HG02885 (cell line): Measurements from ENCODE around the gene GPR82.
"Not testable (repeated sequence)": the region's sequence is repeated elsewhere in the genome, so short reads cannot be mapped to it uniquely, and the experiment has no call there.

ENCODE experiments used
- ATAC-seq: cut with Tn5 transposase; IDR thresholded peaks from one replicate; pipeline ENCODE4 v1.9.1; 2021; ENCODE audit warnings: mild to moderate bottlenecking; ENCODE audit not compliant: unreplicated experiment, poor library complexity

GPR82 gene

DNA sequence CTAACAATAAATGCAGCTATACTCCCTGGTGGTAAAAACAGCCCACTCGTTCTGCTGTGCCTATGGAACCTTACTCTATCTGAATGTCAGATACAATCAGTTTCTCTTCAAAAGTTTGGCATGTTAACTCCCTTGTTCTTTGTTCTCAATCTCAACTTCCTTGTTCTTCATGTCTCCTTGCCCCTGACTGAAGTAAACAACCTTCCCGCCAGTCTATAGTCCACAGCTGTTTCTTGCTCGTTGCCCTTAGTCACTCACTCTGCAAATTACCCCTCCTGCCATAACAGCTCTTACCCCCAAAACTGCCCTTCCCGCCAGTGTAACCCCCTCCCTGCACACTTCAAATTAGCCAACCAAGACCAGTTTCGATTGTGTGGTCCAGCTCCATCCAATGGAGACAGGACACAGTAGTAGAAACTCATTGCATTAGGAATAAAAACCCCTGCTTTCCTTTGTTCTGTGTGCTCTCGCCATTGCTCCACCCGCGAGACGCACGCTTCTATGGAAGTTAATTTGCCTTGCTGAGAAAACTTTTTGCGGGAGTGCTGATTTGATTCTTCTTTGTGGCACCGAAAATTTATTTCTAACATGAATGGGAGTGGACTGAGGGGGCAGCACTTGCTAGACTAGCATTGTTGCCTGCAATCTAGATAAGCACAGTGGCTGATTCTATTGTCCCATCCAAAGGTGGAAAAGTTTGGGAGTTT is 7.1 kb upstream of the GPR82 start:
- no peak for ATAC-seq

DNA sequence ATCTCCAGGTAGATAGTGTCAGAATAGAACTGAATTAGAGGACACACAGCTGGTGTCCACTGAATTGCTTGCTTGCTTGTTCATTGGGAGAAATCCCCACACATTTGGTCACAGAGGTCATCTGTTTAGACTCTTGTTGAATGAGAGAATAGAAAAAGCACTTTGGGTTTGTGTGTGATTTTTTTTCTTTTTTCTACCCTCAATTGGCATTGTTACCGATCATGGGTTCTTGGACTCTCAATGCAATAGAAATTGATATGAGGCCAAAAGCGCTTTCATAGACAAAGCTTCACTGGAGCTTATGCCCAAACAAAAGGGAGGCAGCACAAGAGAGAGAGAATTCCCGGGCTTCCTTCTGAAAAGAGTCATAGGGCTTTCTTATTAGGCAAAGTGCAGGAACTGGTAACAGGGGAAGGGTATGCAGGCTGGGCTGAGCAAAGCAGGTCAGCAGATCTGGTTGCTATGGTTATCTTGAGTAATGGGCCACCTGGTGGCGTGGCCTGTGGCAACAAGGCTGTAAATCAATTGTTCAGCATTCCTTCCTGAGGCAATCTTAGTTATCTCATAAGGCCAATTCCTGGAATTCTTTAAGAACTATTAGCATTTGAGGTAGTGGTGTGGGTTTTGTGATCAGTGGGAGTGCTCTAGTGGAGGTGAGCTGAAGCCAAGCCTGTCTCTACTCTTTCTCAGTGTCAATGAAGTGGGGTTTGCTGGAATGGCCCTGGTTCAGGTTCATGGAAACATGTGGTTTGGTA is 5.3 kb upstream of the GPR82 start:
- no peak for ATAC-seq

DNA sequence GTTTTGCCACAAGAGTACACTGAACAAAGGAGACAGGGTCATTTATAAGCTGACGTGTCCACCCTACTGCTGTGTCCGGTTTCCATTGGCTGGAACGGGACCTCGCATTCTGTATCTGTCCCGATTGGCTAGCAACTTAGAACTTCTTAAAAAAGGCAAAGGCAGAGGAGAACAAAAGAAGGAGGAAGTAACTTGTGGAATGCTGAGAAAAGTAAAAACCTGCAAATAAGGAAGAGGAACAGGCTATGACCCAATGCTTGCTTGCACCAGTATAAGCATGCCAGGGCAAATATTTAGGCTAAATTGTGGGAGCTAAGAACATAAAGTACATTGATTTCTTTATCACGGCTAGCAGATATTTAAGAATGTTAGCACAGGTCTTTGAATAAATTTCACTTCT is 4.4 kb upstream of the GPR82 start:
- ATAC-seq = not testable (repeated sequence)

DNA sequence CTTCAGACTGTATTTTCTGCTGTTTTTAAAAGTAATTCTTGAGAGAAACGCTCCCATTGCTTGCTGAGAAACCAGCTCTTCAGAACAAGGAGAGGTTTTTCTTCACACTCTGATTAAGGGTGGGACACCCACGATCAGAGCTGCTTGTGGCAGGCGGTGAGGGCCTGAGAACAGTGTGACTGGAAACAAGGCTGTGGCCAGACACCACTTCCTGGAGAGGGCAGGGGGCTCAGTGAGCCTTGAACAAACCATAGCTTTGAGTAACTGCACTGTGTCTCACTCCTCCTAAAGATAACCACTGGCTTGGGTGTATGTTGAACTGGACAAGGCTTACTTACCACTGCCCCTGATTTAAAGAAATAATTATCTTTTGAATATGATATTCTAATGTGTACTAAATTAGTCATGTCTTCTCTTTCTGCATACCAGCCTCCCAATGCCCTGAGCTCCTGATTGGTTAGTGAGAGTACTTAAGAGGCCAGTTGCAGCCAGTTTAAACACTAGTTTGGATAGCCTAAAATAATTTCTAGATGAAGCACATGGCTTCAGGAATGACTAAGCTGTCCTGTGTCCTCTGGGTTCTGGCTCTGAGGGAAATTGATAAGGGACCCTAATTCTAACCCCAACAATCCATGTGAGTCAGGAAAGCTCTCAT is 3.7 kb upstream of the GPR82 start:
- peak; percentile 90 for ATAC-seq

DNA sequence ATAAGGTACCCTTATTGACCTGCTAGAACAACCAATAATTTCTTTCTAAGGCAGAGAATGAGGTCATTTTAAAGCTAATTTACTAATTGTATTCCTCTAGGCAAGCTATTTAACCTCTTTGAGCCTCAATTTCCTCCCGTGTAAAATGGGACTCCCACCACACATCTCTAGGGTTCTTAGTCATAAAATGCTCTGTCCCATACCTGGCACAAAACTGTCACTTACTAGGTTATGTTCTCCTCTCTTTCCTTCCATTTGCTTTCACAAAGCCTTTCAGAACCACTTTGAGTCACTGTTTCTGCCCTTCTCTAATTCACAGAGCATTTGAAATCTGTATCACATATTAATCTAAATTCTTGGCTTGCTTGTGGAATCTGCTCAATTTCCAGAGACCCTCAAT is 2.4 kb upstream of the GPR82 start:
- ATAC-seq = peak; percentile 34

DNA sequence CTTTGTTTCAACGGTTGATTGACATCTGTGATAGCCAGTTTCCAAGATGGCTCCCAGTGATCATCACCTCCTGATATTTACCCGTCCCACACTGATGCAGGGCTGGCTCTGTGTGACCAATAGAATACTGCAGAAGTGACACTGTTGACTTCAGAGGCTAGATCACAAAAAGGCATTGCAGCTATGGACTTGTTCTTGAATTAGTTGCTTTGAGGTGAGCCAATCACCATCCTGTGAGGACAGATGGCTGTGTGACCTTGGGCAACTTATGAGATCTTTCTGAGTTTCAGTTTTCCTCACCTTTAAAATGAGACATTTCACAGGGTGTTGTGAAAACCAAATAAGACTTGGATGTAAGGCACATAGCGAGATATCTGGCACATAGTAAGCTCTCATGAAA is 1.8 kb upstream of the GPR82 start:
- ATAC-seq = no peak

DNA sequence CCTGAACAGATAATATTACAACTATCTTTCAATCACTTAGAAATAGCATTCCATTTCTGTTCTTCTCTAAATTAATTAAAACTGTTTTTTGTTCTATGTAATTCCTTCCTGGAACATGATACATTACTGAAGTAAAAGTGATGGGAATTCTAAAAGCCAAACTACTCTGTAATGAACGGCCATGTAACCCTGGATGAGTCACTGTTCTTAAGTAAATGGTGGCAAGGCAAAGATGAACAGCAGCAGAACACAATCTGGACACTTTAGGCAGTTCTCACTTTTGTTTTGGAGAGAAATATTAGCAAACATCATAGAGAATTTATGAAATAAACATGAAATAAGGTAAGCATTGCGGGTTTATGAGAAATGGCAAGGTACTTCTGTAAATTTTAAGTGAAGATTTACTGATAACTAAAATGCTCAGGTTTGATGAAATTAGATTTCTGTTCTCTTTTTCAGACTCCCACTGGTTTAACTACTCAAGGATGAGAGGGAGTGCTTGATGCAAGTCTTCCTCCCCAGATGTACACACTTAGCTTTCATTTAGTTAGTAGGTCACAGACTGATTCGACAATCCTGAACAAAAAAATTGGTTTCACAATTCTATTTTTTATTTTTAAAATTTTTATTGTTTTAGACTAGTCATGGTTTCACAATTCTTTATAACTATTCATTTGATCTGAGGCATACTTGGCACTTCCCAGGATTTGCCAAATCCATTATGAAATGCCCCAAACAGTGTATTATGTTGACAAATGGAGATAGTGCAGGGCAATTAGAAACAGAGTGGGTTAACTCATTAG is 964 bp upstream of the GPR82 start:
- ATAC-seq = no peak

DNA sequence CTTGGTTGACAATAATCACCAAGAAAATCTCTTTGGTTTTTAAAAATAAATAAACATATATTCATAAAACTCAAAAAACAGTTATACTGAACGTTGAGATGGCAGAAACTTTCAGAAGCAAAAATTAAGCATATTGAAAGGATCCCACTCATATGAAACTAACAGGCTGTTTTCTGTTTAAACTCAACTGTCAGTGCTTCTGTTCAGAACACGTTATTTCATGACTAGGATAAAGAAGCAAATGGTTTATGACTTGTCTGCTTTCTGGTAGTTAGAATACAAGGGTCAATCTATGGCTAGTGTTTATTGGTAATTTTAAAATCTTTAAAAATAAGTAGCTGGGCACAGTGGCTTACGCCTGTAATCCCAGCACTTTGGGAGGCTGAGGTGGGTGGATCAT is 4.1 kb downstream of the GPR82 start:
- no peak for ATAC-seq

DNA sequence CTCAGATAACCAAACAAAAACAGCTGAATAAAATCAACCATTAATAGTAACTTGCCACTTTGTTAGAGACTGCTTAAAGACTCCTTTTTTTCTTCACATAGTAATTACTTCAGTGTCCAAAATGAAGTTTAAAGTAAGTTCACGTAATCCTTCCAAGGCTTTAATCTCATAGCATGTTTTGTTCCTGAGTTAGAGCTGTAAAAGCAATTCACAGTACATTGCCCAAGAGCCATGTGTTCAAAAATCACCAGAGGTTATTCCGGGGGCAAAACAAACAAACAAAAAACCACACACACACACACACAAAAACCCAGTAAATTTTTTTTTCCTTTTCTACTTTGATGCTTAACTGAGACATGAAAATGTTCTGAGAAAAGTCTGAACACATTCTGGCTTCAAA is 6.1 kb downstream of the GPR82 start:
- no peak for ATAC-seq

DNA sequence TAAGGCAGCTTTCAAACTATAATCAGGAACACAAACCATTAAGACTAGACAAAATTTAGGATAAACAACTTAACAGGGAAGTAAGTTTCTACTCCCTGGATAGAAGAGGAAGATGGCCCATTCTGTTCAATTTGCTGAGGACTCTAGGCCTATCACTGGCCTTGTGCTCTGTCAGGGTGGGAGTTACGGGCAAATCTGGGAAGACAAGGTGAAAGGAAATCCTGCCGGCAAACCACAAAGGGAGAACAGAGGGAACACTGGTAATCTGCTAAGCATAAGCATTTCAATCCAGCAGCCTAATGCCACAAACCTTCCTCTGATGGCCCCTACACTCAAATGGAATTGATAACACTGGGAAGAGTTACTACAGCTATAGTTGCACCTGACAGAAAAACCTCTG is 8.3 kb downstream of the GPR82 start:
- ATAC-seq = no peak

DNA sequence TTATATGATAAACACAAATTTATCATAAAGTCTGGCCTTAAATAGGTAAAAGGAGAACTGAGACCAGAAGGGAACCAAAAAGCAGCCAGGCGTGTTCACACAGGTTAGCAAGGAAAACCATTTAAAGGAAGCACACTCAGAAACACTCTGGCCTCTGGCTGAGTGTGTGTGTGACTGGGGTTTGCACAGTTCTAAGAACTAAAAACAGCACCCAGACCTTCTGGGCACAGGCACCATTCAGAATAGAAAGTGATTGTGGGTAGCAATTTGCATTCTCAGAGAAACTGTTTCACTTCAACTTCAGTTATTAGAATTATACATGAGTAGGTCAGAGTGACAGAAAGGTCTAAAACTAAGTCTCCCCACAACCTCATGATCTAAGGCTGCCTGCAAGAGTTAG is 10.0 kb downstream of the GPR82 start:
- ATAC-seq = peak; percentile 98

DNA sequence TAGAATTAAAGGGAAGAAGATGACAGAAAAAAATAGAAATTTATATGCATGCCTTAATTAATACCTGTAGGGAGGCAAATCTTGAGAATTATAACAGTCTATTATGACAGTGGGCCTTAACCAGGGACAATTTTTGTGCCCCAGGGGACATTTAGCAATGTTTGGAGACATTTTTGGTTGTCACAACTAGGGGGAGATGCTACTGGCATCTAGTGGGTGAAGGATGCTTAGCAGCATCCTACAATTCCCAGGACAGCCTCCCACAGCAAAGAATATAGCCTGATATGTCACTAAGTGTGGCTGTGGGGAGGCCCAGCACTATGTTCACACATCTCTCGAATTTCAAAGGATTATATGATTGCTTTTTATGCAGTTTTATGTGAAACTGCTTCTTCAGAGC is 10.5 kb downstream of the GPR82 start:
- ATAC-seq = peak; percentile 32

DNA sequence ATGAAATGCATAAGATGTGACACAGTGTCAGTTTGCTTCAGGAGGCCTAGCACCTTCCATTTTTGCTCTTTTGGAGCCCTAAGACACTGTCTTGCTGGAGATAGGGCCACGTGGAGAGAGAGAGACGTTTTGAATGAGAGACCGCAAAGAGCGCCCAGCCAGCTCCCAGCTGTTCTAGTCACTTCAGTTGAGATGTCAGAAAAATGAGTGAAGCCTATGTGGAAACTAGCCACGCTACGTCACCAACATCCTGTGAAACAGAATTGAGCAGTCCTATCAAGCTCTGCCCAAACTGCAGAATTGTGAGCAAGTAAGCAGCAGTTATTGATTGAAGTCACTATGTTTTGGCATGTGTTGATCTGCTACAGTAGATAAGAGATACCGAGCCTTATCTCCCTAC is 13.1 kb downstream of the GPR82 start:
- no peak for ATAC-seq

DNA sequence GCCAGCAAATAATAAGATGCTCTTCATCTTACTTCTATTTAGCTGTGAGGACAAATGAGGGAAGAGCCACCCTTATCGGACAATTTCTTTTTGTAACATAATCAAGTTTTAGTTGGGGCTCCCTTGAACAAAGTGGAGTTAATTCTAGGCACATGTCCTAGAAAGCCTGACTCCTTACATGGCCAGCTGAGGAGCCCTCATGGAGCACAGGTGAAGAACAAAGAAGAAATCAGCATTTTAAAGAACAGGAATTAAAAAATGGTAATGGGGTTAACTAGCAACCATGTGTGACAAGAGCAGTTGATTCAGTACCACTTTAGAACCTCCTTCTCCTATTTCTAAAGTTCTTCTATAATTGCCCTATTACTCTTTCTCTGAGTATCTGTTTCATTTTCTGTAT is 15.9 kb downstream of the GPR82 start:
- no peak for ATAC-seq

DNA sequence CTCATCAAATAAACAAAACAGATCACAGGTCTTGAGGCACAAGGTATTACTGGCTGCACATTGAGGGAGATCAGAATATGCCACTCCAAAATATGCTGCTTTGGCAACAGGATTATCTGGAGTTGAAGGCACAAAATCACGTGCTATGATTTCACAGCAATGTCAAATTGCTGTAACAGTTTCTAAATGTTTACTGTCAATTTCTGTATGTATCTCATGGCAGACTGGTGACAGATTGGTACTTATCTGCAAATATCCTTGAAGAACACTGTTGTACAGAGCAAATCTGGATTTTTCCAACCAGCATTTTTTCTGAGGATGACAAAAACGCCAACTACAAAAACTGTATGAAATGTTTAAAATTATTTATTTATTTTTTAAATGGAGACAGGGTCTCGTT is 26.7 kb downstream of the GPR82 start:
- no peak for ATAC-seq

DNA sequence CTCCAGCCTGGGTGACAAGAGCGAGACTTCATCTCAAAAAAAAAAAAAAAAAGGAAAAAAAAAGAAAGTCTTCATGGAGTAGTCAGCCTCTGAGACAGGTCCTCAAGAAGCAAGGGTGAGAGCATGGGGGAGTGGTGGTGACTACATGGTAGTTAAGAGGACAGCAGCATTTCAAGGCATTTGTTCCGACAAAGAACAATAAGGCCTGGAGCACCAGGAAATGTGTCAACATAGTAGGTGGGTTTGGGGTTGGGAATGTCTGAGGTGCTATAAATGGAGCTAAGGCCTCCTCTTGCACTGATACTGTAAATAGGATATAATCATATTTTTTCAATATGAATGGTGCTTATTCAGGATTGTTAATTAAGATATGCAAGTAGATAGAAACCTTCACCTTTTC is 34.4 kb downstream of the GPR82 start:
- ATAC-seq = no peak

DNA sequence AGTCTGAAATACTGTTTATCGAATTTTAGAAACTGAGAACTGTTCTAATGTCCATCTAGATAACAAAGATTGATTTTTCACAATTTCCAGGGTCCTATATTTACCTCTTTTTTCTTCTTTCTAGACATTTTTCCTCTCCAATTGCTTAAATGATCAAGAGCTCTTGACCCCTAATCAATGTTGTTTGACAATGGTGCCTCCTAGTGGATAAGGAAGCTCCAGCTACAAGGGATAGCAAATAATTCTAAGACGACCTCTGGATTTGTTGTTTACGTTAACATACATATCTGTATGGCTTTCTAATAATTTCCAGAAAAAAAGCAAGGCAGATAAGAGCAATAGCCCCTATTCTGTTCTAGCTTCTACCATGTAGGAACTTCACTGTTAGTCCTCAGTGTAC is 35.8 kb downstream of the GPR82 start:
- no peak for ATAC-seq

DNA sequence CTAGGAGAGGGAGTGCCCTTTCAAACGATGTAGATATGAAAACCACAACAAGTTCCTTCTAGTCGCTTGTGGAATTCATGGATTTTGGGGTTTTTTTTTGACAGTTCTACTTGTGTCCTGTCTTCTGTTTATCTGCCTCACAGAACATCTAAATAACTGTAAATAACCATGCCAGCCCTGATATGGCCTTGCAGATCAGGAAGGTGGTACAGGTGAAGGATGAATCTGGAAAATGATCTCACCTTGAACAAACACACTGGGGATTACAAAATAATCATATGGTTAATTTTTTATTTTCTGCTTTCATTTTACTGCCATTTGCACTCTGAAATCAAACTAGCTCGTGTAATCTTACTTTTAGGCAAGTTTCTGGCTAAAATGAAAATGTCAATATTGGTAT is 37.2 kb downstream of the GPR82 start:
- ATAC-seq = no peak

DNA sequence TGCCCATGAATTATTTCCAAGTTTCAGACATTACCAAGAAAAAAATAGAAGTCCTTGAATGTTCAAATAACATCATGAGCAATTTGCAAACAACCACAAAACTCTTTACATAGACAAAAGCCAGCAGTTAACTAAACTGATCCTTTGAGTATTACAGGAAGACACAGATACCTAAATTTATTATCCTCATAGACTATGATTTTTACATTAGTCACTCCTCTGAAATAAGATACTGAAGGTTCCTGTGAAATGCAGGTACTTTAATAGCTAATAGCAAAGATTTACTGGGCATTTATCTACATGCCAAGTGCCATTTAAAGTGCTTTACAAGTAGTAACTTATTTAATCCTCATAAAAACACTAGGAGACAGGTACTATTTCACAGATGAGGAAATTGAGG is 37.7 kb downstream of the GPR82 start:
- no peak for ATAC-seq

DNA sequence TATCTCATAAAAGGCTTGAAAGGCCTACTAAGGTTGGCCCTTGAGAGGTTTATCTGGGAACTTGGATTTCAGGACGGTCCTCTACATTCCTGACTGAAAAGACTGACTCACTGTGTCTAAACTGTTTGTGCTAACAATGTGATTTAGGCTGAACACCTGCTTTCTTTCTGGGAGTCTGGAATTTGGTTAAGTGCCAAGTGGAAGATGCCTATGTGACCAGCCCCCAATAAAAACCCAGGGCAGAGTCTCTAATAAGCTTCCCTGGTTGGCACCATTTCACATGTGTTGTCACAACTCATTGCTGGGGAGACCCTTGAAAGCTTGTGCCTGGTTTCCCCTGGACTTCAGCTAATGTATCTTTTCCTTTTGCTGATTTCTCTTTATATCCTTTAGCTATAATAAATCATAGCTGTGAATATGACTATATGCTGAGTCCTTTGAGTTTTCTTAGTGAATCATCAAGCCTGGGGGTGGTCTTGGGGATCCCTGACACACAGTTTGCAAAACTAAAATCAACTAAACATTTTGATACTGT is 55.1 kb downstream of the GPR82 start:
- no peak for ATAC-seq
